ACHN (cell line): Measurements from ENCODE around the gene DUOX1.

Source experiments
- DNase-seq: peaks from one replicate; pipeline ENCODE4 v3.0.0-alpha.2; 2015
- in situ Hi-C: cut with HindIII; loops from 2 replicates; pipeline ENCODE4 v1.10.0; 2017; ENCODE audit warnings: low sequenced_read_pairs, low pct_ligation_motif_present, low pct_unique_long_range_greater_than_20kb

DUOX1 gene

DNA sequence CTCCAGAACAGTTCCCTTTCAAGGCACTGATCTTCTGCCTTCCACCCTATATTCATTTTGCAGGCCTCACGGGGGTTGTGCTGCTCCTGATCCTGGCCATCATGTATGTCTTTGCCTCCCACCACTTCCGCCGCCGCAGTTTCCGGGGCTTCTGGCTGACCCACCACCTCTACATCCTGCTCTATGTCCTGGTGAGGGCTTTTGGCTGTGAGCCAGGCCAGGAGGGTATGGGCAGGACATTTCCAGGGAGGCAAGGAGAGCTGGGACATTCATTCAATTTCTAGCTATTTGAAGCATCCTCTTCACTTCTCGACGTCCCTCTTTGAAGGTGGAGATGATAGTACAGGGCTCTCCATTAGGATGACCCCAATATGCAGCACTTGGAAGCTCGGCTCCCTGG is 25.9 kb downstream of the DUOX1 start:
- DNase-seq = no peak
- in situ Hi-C loops = no loop called here

DNA sequence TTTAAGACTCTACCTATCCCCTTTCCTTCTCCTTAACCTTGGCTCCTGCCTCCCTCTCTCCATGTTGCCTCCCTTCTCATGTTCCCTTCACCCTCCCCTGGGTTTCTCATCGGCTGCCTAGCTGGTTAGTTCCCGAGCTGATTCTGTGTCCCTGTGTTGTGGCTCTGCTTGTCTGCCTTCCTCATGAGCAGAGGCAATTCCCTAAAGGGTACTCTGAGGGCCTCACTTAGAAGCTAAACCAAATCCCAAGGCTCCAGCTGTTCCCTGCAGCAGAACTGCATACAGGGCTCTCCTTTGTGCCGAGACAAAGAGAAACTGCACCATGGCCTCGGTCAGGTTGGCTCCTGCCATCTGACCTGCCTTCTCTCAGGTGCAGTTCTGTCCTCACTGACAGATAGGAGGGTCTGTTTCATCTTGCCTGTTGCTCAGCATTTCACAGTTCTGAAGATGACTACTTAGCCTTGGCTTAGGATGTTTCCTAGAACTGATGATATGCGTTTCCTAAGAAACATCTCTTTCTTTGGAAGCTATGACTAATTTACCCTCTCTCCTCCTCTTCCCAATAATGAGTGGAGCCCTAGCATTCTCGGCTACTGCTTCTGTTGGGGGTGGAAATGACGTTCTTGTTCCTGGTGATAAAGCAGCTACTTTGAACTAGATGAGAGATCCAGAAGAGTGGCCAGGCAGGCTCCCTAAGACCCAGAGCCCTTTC is 27.1 kb downstream of the DUOX1 start:
- no peak for DNase-seq
- in situ Hi-C loops = no loop called here

DNA sequence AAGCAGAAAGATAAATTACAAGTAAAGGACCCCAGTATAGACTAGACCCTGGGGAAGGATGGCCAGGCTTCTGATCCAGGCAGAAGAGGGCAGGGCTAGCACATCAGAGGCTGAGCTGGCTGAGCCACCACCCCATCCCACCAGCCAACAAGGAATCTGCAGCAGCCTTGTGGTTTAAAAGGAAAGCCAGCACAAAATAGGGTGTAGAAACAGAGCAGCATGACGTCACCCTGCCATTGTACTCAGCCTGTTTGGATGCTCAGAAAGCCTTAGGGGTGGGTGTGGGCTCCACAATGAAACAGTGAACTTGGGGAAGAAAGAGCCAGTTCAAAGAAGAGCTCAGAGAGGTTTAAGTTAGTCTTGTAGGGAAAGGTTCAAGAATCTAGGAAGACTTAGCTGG is 28.2 kb downstream of the DUOX1 start:
- in situ Hi-C loops = no loop called here
- no peak for DNase-seq

DNA sequence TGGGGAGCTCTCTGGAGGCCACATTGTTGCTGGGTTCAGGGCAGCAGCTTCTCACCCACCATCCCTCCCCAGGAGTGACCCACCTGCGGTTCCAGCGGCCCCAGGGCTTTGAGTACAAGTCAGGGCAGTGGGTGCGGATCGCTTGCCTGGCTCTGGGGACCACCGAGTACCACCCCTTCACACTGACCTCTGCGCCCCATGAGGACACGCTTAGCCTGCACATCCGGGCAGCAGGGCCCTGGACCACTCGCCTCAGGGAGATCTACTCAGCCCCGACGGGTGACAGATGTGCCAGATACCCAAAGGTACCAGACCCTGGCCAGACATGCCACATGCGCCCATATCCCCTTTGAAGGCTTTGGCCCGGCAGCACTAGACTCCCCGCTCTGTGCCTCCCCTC is 31.9 kb downstream of the DUOX1 start:
- in situ Hi-C loops = no loop called here
- no peak for DNase-seq

DNA sequence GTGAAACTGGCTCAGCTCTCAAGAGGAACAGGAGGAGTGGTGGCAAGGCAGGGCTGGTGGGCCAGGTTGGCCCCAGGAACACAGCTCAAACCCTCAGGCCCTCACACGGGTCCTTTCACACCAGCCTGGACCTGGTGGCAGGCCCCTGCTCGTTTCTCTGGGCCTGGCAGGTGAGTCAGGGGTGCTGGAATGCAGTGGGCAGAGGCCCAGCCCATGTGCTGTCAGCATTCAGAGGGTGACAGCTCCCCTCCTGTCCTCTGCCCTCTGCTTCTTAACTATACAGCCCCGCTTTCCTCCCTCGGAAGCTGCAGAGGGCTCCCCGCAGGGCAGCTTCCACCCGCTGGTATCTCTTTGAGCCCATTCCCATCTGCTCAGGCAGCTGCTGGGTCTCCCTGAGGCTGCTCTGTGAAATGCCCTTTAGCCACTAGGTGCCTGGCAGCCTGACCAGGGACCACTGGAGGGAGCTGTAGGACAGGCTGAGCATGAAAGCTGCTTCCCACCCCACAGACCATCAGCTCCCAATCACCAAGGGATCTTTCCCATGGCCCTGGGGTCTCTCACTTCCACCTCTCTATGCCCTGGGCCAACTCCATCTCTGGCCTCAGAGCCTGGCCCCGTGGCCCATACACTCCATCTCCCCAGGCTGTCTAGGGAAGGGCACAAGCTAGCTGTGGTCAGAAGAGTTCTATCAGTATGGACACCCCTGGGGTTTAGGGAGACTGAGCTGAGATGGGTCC is 33.1 kb downstream of the DUOX1 start:
- in situ Hi-C loops = no loop called here

DNA sequence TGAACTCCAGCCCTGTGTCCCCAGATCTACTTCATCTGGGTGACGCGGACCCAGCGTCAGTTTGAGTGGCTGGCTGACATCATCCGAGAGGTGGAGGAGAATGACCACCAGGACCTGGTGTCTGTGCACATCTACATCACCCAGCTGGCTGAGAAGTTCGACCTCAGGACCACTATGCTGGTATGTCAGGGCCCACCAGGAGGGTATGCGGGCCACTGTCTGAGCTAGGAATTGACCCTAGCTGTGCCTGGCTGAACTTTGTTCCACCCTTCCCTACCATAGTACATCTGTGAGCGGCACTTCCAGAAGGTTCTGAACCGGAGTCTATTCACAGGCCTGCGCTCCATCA is 33.7 kb downstream of the DUOX1 start:
- DNase-seq = no peak
- in situ Hi-C loops = no loop called here

More for the DNA sequence above, 33.1 kb downstream of the DUOX1 start:
- DNase-seq = peak; percentile 79

DNA sequence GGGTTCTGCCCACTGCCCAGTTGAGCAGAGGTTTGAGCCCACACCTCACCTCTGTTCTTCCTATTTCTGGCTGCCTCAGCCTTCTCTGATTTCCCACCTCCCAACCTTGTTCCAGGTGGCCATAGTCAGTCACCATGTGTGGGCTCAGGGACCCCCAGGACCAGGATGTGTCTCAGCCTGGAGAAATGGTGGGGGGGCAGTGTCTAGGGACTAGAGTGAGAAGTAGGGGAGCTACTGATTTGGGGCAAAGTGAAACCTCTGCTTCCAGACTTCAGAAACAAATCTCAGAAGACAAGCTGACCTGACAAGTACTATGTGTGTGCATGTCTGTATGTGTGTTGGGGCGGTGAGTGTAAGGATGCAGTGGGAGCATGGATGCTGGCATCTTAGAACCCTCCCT is 35.1 kb downstream of the DUOX1 start:
- no peak for DNase-seq
- in situ Hi-C loops = no loop called here

DNA sequence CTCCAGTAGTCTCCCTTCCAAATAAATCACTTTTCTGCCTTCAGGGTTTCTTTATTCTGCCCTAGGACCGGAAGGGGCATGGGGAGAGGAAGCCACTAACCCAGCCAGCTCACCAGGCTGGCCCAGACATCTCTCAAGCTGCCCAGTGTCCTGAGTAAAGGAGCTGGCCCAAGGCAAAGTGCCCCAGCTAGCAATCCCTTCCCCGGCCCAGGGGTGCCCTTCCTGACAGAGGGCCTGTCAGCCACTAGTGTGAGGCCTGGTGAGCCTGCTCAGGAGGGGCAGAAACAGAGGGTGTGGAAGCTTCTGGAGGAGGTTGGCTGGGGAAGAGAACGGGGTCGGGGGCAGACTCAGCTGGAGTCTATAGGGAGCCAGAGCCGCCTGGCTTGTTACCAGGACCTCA is 35.7 kb downstream of the DUOX1 start:
- in situ Hi-C loops = no loop called here
- DNase-seq = no peak

DNA sequence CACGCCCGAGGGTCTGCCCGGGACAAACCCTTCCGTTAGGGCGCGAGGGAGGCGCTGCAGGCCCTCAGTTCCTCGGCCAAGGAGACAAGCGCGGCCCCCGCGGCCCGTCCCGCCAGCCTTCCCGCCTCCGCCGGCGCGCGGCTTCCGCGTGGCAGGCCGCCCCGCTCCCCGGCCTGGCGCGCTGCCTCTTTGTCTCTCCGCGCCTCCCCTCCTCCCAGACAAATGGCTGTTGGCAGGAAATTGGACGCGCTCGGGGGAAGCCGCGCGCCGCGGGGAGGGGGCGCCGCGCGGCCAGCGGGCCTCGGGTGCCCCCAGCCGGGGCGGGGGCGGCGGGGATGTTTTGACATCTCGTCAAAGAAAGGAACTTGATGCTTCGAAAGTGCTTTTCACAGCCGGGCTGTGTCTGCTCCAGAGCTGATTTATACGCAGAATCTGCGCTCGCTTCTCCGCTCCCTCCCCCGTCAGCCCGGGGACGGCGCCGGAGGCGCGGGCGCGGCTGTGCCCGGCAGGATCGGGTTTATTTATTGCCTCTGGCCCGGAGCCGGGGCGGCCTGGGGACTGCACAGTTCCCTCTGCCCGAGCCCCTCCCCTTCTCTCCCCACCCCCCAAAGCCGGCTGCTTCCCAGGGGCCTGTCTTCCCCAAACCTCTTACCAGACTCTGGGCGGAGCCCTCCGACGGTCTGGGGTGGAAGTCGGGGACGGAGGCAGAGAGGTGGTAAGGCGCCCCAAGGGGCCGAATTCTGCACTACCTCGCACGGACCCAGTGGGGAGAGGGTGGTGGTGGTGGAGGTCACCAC is 37.2 kb downstream of the DUOX1 start:
- in situ Hi-C loops = no loop called here

DNA sequence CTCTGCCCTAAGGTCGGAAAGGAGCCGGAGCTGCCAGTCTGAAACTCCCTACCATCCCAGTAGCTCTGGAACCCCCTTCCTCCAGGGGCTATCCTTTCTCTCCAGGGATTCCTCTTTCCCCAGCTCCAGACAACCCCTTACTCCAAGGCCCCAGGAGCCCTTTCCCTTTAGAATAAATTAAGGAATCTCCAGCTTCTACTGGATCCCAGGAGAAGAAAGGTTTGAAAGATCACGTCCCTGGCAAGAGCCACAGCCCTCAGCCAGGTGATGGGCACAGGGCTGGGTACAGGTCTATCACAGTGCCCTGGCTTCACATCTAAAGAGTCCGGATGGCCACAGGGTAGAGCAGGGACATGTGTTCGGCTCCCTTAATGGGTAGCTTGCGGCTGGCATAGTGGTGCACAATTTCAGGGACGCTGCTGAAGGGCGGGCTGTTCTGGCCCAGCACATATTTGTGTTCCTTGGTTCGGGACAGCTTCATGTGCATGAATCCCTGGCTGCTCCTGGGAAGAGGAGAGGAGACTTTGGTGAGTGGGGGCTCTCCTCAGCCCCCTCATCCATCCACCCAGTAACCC is 37.9 kb downstream of the DUOX1 start:
- no peak for DNase-seq
- in situ Hi-C loops = no loop called here

More for the DNA sequence above, 37.2 kb downstream of the DUOX1 start:
- peak; percentile 87 for DNase-seq

DNA sequence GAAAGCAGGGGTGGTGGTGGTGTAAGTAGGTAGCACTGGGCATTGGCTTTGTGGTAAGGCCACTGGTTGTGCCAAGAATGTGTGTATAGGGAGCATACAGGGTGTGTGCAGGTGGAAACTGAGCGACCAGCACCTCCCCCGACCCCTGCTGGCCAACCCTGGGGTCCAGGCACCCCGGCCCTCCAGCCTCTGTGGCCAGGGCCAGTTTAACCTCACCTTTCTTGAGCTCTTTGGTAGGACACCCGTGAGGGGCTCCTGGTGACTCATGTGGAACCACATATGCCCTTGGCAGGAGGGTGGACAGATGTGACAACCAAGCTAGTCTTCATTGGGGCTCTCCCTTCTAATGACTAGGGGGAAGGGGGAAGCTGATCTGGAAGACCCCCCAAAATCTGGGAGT is 38.5 kb downstream of the DUOX1 start:
- in situ Hi-C loops = no loop called here
- DNase-seq = no peak

DNA sequence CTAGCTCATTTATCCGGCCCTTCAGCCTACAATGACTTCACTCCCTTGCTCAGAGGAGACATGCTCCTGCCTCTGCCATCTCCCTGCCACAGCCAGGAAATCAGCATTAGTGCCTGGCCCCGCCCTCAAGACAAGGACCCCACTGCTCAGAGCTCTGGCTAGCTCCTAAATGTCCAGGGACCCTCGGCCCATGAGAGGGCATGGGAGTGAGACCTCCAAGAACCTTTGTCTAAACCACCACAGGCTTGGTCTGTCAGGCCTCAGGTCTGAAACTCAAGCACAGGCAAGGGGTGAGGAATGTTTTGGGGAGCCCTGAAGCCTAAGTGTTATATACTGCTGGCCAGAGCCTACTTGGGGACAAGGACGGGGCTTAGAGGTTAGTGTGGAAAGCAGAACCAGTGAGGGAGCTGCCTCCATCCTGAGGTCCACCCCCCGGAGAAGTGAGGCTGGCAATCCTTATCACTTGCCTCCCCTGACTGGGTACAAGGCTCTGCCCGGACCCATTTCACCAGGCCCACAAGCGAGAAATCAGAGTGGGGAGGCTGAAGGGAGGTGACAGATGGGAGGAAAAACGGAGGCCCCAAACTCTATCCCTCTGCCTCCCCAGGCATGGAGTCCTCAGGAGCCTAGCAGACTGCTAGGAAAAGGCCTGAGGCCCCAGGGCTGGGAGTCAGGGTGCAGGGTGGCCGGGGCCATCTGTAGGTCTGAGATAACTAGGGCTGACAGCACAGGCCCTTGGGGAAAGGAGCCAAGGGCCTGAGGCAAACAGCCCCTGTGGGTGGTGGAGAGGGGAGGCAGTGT is 39.2 kb downstream of the DUOX1 start:
- in situ Hi-C loops = no loop called here
- no peak for DNase-seq

DNA sequence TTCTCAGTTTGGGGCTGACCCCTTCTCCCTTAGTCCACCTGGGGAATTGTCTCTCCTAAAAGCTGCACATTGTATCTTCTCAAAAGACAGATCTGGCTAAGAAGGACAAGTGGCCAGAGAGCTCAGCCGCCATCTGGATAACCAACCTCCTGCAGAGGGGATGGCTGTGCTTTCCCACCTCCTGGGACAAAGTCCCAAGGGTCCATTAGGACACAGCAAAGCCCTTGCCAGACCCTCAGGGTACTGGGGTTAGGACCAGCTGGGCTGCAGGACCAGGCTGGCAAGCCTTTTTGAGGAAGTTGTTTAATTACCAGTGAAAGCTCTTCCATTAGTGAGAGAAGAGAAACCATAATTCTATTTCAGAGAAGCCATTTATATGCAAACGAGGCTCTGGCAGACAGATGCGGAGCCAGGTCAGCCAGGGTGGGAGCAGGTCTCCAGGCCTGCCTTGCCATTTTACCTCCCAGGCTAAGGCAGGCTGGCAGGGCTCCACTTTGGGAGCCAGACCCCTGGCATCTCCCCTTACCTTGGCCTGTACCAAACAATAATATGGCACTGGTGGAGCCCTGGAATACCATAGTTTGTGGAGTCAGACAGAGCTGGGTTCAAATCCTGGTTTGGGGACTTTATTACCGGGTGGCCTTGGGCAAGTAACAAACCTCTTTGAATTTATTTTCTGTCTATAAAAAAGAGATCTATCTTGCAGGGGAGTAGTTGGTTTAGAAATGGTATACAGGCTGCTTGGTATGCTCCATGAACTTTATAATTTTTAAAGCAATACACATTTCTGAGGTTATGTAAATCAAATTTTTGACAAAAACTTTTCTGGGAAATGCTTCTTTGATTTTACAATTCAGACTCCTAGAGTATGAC is 40.0 kb downstream of the DUOX1 start:
- in situ Hi-C loops = no loop called here
- DNase-seq = no peak

DNA sequence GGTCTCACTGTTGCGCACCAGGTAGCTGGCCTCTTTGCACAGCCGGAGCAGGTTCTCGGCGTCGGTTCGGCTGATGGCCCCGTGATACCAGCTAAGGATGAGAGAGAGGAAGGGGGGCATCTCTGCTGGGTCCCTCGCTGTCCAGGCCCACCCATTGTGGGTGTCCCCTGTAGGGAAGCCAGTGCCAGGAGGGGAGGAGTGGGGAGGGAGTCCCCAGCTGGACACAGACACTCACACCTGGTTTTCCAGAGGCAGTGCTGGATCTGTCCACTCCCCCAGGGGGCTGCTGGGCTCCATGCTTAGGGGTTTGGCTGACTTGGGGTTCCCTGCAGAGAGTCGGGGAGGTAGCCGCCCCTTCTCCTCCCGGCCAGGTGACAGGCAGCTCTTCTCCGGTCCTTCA is 42.1 kb downstream of the DUOX1 start:
- no peak for DNase-seq
- in situ Hi-C loops = no loop called here

DNA sequence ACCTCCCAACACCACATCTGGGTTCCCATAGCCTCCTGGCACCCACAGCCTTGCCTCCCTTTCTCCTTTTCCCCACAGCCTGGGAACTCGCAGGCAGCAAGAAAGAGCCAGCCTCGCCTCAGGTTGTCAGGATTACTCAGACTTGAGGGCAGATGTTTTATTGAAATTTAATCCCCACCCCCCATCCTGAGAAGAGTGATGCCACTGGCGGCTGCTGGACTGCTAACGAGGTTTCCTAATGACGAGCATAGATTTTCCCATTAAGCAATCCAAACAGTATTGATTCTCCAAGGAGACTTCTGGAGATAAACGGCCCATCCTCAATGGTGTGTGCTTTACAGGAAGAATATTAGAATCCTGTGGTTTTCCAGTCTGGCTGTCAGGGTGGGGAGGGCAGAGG is 44.3 kb downstream of the DUOX1 start:
- in situ Hi-C loops = no loop called here
- DNase-seq = no peak

DNA sequence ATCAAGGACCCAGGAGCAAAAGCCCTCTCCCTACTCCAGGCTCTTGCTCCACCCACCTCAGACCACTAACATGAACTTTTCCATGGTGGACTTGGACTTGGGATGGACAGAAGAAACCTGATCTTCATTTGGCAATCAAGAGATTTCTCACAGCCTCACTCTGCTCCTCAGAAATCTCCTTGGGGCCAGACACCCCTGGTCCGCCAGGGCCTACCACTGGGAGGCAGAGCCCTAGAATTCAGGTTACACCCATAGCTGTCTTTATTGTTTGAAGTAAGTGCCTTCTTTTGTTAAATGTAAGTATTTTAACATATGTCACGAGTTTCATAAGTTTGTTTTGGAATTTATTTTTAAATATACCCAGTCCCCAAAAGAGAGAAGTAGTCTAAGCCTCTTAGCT is 44.8 kb downstream of the DUOX1 start:
- in situ Hi-C loops = no loop called here
- no peak for DNase-seq

DNA sequence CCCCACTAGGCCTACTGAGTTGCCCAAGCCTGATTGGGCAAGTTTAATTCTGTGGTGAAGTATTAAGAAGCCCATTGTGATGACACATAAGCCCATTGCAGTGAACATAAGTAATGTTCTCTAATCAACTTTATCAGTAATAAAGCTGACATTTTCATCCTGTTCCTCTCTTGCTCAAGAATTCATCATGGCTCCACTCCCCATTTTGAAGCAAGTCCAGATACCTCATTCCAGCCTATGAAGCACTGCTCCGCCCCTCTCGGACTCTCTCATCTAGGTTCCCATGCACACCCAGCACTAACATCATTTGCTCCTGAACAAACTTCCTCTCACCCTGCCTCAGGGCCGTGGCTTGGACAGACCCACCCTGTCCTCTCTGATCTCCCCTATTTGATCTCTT is 47.5 kb downstream of the DUOX1 start:
- in situ Hi-C loops = no loop called here
- no peak for DNase-seq
